ENCODE data around the gene DDX27. TPM values are rescaled to one million over a fixed set of nuclear protein-coding genes. Genes with fewer than 3 reads are reported as not detected.

DDX27 gene
- total and polyA plus RNA-seq, 2 experiments from 2014 or later, result 25.3 to 27.8 TPM

DNA sequence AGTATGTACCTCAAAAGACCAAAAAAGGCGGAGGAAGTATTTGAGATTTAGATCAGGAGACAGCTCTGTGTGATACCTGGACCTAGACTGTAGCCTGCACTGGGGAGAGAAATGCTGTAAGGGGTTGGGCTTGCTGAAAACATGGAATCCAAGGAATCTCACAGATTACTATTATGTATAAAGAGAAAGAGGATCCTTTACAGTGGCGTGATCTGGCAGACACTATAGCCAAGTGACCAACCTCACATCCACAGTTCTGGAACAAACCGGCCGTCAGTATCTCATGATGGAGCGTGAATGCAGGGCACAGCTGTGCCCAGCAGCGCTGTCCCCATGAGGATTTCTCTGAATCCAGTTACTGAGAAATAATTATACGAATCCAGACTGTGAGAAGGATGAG is 12.3 kb downstream of the DDX27 start:
- Histone ChIP-seq H3K4me1 (ENCODE audit: low read depth) (no peaks in the 10 kb centered on the region), H3K36me3 (peaks cover 32% of the 10 kb centered on the region), H3K4me3 (no peak overlapping the region), H3K9me3 (ENCODE audit: low read depth) (no peaks in the 10 kb centered on the region), H3K27me3 (no peaks in the 10 kb centered on the region), H3K27ac (no peak overlapping the region)
- TF ChIP-seq, protein P1, sequence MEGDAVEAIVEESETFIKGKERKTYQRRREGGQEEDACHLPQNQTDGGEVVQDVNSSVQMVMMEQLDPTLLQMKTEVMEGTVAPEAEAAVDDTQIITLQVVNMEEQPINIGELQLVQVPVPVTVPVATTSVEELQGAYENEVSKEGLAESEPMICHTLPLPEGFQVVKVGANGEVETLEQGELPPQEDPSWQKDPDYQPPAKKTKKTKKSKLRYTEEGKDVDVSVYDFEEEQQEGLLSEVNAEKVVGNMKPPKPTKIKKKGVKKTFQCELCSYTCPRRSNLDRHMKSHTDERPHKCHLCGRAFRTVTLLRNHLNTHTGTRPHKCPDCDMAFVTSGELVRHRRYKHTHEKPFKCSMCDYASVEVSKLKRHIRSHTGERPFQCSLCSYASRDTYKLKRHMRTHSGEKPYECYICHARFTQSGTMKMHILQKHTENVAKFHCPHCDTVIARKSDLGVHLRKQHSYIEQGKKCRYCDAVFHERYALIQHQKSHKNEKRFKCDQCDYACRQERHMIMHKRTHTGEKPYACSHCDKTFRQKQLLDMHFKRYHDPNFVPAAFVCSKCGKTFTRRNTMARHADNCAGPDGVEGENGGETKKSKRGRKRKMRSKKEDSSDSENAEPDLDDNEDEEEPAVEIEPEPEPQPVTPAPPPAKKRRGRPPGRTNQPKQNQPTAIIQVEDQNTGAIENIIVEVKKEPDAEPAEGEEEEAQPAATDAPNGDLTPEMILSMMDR (IDR thresholded peaks at IDR 0.05; ENCODE audit: low read depth, low read length), result no peak
- DNase-seq (ENCODE audit: low read depth in 1 of 2, low spot score in 1 of 2), result no peak

DNA sequence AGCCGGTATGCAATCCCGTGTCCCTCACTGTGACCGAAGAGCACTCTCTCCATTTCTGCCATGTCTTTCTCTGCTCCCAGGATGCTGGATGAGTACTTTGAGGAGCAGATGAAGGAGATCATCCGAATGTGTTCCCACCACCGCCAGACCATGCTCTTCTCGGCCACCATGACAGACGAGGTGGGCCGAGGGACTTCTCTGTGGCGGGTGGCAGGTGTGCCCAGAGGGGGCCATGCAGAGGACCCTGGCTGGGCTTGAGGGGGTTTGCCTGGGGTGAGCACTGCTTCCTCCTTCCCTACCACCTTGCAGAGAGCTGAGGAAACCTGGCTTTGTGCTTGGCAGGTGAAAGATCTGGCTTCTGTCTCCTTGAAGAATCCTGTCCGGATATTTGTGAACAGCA is 14.0 kb downstream of the DDX27 start:
- no peaks in the 10 kb centered on the region for H3K9me3 ChIP-seq (ENCODE audit: low read depth)
- no peak for DNase-seq (ENCODE audit: low read depth in 1 of 2, low spot score in 1 of 2)
- no peak overlapping the region for H3K27ac ChIP-seq
- H3K4me3 ChIP-seq, result no peak overlapping the region
- H3K36me3 ChIP-seq, result peaks cover 42% of the 10 kb centered on the region
- TF ChIP-seq, protein P1 (IDR thresholded peaks at IDR 0.05; ENCODE audit: low read depth, low read length), result no peak
- H3K27me3 ChIP-seq, result no peaks in the 10 kb centered on the region
- no peaks in the 10 kb centered on the region for H3K4me1 ChIP-seq (ENCODE audit: low read depth)

DNA sequence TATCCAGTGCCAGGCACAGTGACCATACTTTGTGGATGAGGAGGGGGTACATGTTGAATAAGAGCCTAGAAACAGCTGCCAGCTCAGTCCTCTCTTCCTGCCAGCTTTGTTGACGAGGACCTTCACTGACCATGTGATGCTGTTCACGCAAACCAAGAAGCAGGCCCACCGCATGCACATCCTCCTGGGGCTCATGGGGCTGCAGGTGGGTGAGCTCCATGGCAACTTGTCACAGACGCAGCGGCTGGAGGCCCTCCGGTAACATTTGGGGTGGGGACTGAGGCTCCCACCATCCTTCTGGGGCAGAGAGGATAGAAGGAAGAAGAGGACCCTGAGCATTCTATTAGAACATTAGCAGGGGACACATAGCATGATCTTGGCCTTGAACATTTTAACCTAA is 15.6 kb downstream of the DDX27 start:
- TF ChIP-seq, protein P1 (IDR thresholded peaks at IDR 0.05; ENCODE audit: low read depth, low read length), result no peak
- no peak overlapping the region for H3K4me3 ChIP-seq
- no peak for DNase-seq (ENCODE audit: low read depth in 1 of 2, low spot score in 1 of 2)
- H3K36me3 ChIP-seq, result peaks cover 53% of the 10 kb centered on the region
- H3K4me1 ChIP-seq (ENCODE audit: low read depth), result no peaks in the 10 kb centered on the region
- H3K9me3 ChIP-seq (ENCODE audit: low read depth), result no peaks in the 10 kb centered on the region
- no peak overlapping the region for H3K27ac ChIP-seq
- H3K27me3 ChIP-seq, result no peaks in the 10 kb centered on the region

DNA sequence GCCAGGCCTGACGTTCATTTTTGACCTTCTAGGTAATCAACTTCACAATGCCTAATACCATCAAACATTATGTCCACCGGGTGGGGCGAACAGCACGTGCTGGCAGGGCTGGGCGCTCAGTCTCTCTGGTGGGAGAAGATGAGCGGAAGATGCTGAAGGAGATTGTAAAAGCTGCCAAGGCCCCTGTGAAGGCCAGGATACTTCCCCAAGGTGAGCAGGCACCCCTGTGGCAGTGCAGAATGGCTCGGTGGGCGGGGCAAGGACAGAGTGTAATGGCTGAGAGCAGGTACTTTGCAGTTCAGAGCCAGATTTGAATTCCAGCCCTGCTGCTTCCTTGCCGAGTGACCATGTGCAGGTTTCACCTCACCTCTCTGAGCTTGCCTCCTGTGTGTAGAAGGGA is 17.1 kb downstream of the DDX27 start:
- peaks cover 52% of the 10 kb centered on the region for H3K36me3 ChIP-seq
- no peaks in the 10 kb centered on the region for H3K27me3 ChIP-seq

DNA sequence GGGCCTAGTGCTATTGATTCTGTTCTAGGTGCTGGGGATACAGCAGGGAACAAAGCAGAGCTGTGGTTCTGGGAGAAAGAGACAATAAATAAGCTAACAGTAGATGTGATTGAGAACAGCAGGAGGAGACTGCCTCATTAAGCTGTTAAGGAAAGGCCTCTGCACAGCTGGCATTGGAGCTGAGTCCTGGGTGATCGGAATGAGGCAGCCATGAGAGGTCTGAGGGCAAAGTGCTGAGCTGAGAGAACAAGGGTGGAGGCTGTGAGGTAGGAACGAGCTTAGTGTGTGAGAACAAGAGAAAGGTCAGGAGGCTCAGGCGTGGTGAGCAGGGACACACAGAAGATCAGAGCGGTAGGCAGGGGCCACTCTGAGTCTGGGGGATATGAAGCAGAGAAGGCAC is 18.3 kb downstream of the DDX27 start:
- H3K27ac ChIP-seq, result no peak overlapping the region
- no peak for DNase-seq (ENCODE audit: low read depth in 1 of 2, low spot score in 1 of 2)
- peaks cover 57% of the 10 kb centered on the region for H3K36me3 ChIP-seq

More for the DNA sequence above, 17.1 kb downstream of the DDX27 start:
- H3K4me1 ChIP-seq (ENCODE audit: low read depth), result no peaks in the 10 kb centered on the region
- H3K9me3 ChIP-seq (ENCODE audit: low read depth), result no peaks in the 10 kb centered on the region
- H3K27ac ChIP-seq, result no peak overlapping the region
- TF ChIP-seq, protein P1 (IDR thresholded peaks at IDR 0.05; ENCODE audit: low read depth, low read length), result no peak
- DNase-seq (ENCODE audit: low read depth in 1 of 2, low spot score in 1 of 2), result no peak
- H3K4me3 ChIP-seq, result no peak overlapping the region

More for the DNA sequence above, 18.3 kb downstream of the DDX27 start:
- Histone ChIP-seq H3K27me3 (no peaks in the 10 kb centered on the region), H3K9me3 (ENCODE audit: low read depth) (no peaks in the 10 kb centered on the region), H3K4me1 (ENCODE audit: low read depth) (no peaks in the 10 kb centered on the region), H3K4me3 (no peak overlapping the region)
- TF ChIP-seq, protein P1 (IDR thresholded peaks at IDR 0.05; ENCODE audit: low read depth, low read length), result no peak
